HG03280 (cell line): Measurements from ENCODE around the gene ARHGAP29.

ENCODE experiments used
- ATAC-seq: cut with Tn5 transposase; IDR thresholded peaks from one replicate; pipeline ENCODE4 v1.9.1; 2021; ENCODE audit warnings: mild to moderate bottlenecking, moderate library complexity; ENCODE audit not compliant: unreplicated experiment

Gene ARHGAP29

GRCh38 chr1:94265906-94266305, 28.5 kb upstream of the ARHGAP29 start:
- ATAC-seq: no peak

- ATAC-seq: no peak
These were observed 27.6 kb upstream of the ARHGAP29 start for GRCh38 chr1:94265011-94265422.

GRCh38 chr1:94260635-94261387, 23.4 kb upstream of the ARHGAP29 start:
- ATAC-seq: no peak

DNA sequence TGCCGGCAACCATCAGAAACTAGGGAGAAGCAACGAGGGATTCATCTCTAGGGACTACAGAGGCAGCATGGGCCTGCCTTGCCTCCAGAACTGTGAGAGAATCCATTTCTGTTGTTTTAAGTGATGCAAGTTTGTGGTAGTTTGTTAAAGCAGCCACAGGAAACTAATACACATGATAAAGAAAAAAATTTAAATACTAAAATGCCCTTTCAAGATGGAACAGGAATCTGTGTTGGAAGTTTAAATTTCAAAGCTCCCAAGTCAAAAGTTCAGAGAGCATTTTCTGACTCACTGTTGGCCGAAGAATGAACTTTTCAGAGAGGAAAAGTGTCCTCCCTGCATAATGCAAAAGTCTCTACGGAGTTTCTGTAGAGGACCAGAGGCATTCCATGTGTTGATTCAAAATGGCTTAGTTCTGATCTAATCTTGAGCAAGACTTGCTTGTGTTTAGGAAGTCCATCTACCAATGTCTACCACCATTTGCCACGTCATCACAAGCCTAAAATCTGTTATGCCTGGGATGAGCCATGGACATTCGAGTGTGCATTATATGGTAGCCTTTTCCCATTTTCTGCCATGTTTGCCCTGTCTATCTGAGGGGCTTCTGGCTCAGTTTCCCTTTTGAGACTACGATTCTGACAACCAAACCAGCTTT, 22.4 kb upstream of the ARHGAP29 start:
- ATAC-seq: no peak

- no peak for ATAC-seq
These were observed 21.5 kb upstream of the ARHGAP29 start for GRCh38 chr1:94258873-94259331.

- no peak for ATAC-seq
These were observed 20.1 kb upstream of the ARHGAP29 start for GRCh38 chr1:94257444-94257843.

DNA sequence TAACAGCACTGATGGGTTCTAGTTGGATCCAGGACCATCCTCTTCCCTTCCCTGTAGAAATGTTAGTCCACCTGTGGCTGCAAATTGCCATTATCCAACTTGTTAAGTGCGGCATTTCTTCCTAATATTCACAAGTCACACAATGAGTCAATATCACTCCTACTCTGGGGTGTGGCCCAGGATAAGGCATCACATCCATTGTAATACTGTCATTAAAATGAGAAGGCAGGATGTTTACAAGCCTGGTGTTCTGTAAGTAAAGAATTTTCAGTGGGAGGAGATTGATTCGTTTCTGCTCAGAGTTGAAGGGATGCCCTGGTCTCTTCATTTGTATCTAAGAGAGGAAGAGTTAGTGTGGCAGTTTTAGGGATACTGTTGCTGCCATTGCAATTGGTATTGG, 18.1 kb upstream of the ARHGAP29 start:
- no peak for ATAC-seq

- no peak for ATAC-seq
These were observed 16.9 kb upstream of the ARHGAP29 start for GRCh38 chr1:94254073-94254810.

GRCh38 chr1:94253456-94254017, 16.2 kb upstream of the ARHGAP29 start:
- no peak for ATAC-seq

- ATAC-seq: no peak
These were observed 13.0 kb upstream of the ARHGAP29 start for GRCh38 chr1:94250341-94250740.

- ATAC-seq: no peak
These were observed 11.7 kb upstream of the ARHGAP29 start for GRCh38 chr1:94248956-94249688.

- peak; percentile 95 for ATAC-seq
These were observed 10.0 kb upstream of the ARHGAP29 start for GRCh38 chr1:94247138-94248094.

DNA sequence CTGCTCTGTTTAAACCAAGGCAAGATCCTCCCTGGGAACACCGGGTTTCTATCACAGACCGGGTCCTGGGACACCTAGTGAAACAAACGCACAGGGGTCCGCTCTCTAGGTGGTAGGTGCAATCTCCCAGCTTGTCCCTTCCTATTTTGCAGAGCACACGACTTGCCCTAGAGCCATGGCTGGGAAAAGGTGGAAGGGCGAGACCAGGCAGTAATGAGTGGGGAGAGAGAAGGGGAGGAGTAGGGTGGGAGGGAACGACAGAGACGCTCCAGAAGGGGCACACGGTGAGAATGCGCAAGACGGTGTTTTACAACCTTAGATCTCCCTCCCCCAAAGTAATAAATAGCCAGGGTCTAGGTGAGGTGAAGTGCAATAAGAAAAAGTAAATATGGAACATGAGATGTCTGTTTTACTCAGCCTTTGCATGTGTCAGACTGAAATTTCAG, 9.3 kb upstream of the ARHGAP29 start:
- no peak for ATAC-seq

- ATAC-seq: no peak
These were observed 8.5 kb upstream of the ARHGAP29 start for GRCh38 chr1:94245747-94246438.

GRCh38 chr1:94244816-94245215, 7.4 kb upstream of the ARHGAP29 start:
- ATAC-seq: no peak

DNA sequence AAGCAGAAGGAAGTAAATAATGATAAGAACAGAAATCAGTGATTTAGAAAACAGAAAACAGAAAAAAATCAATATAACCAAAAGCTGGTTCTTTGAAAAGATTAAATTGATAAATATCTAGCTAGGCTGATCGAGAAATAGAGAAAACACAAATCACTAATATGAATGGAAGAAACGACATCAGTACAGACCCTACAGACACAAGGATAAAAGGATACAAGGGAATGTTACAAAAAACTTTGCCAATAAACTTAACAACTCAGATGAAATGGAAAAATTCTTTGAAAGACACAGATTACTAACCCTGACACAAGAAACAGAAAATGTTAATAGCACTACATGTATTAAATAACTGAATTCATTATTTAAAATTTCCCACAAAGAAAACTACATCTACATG, 6.3 kb upstream of the ARHGAP29 start:
- no peak for ATAC-seq

DNA sequence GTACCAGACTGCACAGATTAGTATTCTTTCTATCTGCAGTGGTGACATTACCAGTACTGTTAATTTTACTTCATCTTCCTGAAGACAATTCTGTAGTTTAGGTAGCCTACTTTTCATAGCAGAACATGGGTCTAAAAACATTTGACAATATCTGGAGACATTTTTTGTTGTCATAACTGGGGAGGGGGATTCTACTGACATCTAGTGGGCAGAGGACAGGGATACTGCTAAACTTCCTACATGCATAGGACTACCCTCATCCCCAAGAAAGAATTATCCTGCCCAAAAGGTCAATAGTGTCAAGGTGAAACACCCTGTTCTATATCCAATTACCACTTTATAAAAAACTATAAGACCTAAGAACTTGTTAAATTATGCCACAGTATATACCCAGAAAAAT, 3.4 kb upstream of the ARHGAP29 start:
- ATAC-seq: no peak

DNA sequence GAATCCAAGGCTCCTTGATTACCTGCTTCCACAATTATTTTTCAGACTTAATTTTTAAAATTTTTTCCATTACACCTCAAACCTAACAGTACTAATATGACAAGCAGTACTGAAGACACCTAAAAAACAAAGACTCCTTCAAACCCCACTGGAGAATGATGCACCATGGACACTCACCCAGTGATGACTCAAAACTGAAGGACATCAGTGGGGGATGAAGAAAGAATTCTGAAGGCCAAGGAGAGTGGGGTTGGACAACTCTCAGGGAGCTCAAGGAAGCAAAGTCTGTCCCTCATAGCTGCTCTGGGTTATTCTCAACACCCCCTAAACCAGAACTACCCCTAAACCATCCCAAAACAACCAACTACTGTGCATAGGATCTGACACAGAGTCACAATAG, 2.4 kb upstream of the ARHGAP29 start:
- ATAC-seq: no peak

DNA sequence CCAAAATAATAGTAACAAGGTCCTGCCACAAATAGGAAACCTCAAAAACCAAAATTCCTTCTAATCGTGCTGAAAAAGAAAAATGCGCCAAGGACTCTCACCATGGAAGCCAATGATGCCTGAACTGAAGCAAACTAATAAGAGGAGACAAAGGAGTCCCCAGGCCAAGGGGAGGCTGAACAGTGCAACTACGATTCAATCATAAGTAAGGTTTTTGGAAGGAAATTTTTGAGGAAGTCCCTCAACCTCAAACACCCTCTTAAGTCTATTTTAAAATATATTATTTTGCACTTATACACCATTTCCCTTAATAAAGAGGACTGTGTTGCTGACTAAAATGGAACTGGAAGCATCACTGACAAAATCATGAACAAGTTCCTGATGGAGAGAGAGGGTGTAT, 1.7 kb upstream of the ARHGAP29 start:
- no peak for ATAC-seq
